ENCODE results near the gene FGD6.

- TF ChIP-seq, protein P1, sequence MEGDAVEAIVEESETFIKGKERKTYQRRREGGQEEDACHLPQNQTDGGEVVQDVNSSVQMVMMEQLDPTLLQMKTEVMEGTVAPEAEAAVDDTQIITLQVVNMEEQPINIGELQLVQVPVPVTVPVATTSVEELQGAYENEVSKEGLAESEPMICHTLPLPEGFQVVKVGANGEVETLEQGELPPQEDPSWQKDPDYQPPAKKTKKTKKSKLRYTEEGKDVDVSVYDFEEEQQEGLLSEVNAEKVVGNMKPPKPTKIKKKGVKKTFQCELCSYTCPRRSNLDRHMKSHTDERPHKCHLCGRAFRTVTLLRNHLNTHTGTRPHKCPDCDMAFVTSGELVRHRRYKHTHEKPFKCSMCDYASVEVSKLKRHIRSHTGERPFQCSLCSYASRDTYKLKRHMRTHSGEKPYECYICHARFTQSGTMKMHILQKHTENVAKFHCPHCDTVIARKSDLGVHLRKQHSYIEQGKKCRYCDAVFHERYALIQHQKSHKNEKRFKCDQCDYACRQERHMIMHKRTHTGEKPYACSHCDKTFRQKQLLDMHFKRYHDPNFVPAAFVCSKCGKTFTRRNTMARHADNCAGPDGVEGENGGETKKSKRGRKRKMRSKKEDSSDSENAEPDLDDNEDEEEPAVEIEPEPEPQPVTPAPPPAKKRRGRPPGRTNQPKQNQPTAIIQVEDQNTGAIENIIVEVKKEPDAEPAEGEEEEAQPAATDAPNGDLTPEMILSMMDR (IDR thresholded peaks at IDR 0.05), result no peak
- TF ChIP-seq POLR2A (IDR thresholded peaks at IDR 0.05), result no peak
These were observed 166.0 kb downstream of the FGD6 start for GRCh38 chr12:95051241-95051640.

All from transverse colon (tissue), 3 donors.